Smooth muscle cell (in vitro differentiated cells): Measurements from ENCODE around the gene SEC14L6. TPM values are rescaled to one million over a fixed set of nuclear protein-coding genes. Genes with fewer than 3 reads are reported as not detected.

Experiments used
- DNase-seq: peaks from one replicate; lab custom pipeline; 2025; ENCODE audit not compliant: unreplicated experiment; lab: John Stamatoyannopoulos, UW
- H2AFZ ChIP-seq: fragments of 200-600 bp; sonication (generic); 2 replicates; pipeline ENCODE4 v1.6.0; 2016; ENCODE audit warnings: antibody characterized with exemption, low read depth, mild to moderate bottlenecking
- H3F3A ChIP-seq: fragments of 200-600 bp; sonication (generic); 2 replicates; pipeline ENCODE4 v1.6.0; 2017; ENCODE audit warnings: antibody characterized with exemption, low read depth
- H3K27ac ChIP-seq: fragments of 200-600 bp; sonication (generic); 2 replicates; pipeline ENCODE4 v1.5.1; 2016; ENCODE audit warnings: low read depth, mild to moderate bottlenecking
- H3K27me3 ChIP-seq: fragments of 200-600 bp; sonication (generic); 2 replicates; pipeline ENCODE4 v1.6.1; 2016; ENCODE audit warnings: low read depth, mild to moderate bottlenecking
- H3K36me3 ChIP-seq: fragments of 200-600 bp; sonication (generic); 2 replicates; pipeline ENCODE4 v1.5.1; 2016; ENCODE audit warnings: low read depth
- H3K4me1 ChIP-seq: fragments of 200-600 bp; sonication (generic); 2 replicates; pipeline ENCODE4 v1.5.1; 2016; ENCODE audit warnings: low read depth
- H3K4me2 ChIP-seq: fragments of 200-600 bp; sonication (generic); 2 replicates; pipeline ENCODE4 v1.6.0; 2016; ENCODE audit warnings: mild to moderate bottlenecking
- H3K4me3 ChIP-seq: fragments of 200-600 bp; sonication (generic); 2 replicates; pipeline ENCODE4 v1.5.1; 2016; ENCODE audit warnings: mild to moderate bottlenecking
- H3K79me2 ChIP-seq: fragments of 200-600 bp; sonication (generic); 2 replicates; pipeline ENCODE4 v1.6.0; 2016; ENCODE audit warnings: low read depth, mild to moderate bottlenecking
- H3K9ac ChIP-seq: fragments of 200-600 bp; sonication (generic); 2 replicates; pipeline ENCODE4 v1.6.0; 2016; ENCODE audit warnings: low read depth
- H3K9me3 ChIP-seq: fragments of 200-600 bp; sonication (generic); replicated peaks from 2 replicates; pipeline ENCODE4 v1.5.1; 2016; ENCODE audit warnings: low read depth
- H4K20me1 ChIP-seq: fragments of 200-600 bp; sonication (generic); 2 replicates; pipeline ENCODE4 v1.6.0; 2016; ENCODE audit warnings: low read depth
- WGBS: methylation state at CpG from one replicate; pipeline ENCODE4 v1.1.7; 2016; ENCODE audit warnings: low lambda C conversion rate; 5-methylcytosine and 5-hydroxymethylcytosine counted together
- polyA plus RNA-seq: library from polyadenylated mRNA; unstranded; fragments of >200 nt; fragmentation: Nextera tagmentation; extraction: Ambion mirVana; gene quantifications from 2 replicates; pipeline ENCODE4 v1.2.1, GENCODE V29; 2016
- total RNA-seq: library from RNA; depleted of rRNA; stranded (reverse); fragments of >200 nt; gene quantifications from 2 replicates; pipeline ENCODE4 v1.2.3, GENCODE V29; 2014
- TF ChIP-seq, protein P1 (sequence below): fragments of 200-600 bp; sonication (generic); IDR thresholded peaks from 2 replicates; pipeline ENCODE4 v1.5.1; 2017; ENCODE audit warnings: borderline replicate concordance, mild to moderate bottlenecking, antibody characterized with exemption; ENCODE audit not compliant: insufficient read depth, poor library complexity, severe bottlenecking

SEC14L6 gene
- total and polyA plus RNA-seq, 2 experiments from 2014 or later: 0.09 TPM; not detected in 1

DNA sequence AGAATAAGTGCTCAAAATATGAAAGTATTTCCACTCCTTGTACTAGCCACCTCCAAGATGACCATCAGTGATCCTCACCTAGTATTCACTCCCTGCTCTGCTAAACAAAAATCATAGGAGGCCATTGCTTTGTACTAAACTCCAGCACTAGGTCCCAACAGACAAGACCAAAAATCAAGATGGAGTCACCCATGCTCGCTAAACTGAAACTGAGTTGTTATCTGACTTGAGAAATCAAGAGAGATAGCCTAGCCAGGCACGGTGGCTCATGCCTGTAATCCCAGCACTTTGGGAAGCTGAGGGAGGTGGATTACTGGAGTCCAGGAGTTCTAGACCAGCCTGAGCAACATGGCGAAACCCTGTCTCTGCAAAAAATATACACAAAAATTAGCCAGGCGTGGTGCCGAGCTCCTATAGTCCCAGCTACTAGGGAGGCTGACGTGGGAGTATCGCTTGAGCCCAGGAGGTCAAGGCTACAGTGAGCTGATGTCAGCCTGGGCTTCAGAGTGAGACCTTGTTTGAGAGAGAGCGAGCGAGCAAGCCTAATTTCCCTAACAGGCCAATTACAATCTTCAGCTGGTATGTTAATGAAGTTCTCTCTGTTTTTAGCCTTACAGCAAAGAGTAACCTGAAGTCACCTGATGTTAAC, 9.3 kb downstream of the SEC14L6 start:
- Histone ChIP-seq H3K27ac (no peak overlapping the region), H3K4me2 (no peak overlapping the region), H3K79me2 (no peaks in the 10 kb centered on the region), H3K4me3 (no peak overlapping the region), H2AFZ (no peak overlapping the region), H3K9me3 (no peaks in the 10 kb centered on the region), H3K27me3 (peaks cover 11% of the 10 kb centered on the region), H3K36me3 (no peaks in the 10 kb centered on the region), H3K9ac (no peak overlapping the region), H3K4me1 (peaks cover 5% of the 10 kb centered on the region), H4K20me1 (no peaks in the 10 kb centered on the region), H3F3A (no peaks in the 10 kb centered on the region)
- TF ChIP-seq, protein P1, sequence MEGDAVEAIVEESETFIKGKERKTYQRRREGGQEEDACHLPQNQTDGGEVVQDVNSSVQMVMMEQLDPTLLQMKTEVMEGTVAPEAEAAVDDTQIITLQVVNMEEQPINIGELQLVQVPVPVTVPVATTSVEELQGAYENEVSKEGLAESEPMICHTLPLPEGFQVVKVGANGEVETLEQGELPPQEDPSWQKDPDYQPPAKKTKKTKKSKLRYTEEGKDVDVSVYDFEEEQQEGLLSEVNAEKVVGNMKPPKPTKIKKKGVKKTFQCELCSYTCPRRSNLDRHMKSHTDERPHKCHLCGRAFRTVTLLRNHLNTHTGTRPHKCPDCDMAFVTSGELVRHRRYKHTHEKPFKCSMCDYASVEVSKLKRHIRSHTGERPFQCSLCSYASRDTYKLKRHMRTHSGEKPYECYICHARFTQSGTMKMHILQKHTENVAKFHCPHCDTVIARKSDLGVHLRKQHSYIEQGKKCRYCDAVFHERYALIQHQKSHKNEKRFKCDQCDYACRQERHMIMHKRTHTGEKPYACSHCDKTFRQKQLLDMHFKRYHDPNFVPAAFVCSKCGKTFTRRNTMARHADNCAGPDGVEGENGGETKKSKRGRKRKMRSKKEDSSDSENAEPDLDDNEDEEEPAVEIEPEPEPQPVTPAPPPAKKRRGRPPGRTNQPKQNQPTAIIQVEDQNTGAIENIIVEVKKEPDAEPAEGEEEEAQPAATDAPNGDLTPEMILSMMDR: no peak
- no peak for DNase-seq
- WGBS: 80% methylated on average over 9 of the region's 9 CpGs

DNA sequence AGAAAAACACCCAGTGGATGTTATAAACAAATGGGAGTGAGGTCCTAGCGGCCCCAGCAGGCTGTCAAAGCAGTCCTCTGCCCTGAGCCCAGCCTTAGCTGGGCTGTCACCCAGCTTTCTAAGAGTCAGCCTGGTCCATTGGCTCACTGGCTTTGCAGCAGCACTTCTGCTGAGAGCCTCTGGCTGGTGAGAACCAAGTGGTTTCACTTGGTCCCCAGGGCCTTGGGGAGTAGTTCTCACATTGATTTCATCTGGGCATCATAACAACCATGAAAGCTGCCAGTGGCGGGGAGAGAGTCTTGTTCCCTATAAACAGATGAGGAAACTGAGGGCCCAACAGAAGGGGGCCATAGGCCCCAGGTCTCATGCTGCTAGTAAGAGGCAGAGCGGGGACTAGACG, 11.4 kb downstream of the SEC14L6 start:
- 93% methylated on average over 4 of the region's 4 CpGs for WGBS

DNA sequence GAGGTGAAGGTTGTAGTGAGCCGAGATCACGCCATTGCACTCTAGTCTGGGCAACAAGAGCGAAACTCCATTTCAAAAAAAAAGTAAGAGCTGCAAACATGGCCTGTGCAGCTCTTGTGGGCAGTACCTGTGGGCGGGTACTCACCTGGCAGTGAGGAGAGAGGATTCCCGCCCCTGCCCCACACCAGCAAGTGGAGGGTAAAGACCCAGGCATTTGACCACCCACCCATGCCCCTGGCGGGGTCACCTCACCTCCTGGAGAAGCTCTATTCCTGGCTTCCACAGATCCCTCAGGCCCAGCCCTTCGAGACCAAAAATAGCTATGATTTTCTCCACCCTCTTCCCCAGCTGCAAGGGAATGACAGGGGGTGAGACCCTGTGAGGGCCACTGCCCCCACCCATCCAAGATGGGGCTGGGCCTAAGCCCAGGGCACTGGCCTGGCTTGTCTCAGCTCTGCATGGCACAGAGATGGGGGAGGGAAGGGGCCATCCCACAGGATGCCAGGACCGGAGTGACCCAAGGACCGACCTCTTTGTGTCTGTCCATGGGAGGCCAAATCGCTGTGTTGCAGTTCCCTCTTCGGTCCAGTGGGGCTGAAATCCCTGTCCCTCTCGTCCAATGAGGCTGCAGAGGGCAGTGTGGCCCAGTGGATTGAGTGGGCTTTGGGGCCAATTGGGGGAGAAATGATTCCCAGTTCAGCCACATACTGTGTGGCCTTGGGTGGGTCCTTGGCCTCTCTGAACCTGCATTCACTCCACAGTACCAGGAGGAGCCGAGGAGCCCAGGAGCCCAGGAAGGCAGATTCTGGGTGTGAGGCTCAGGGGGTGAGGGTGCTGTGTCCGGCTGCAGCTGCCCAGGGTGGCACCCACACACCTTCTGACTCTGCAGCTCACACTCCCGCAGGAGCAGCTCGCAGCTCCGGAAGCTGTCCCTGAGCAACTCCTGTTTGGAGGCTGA, 14.6 kb downstream of the SEC14L6 start:
- no peaks in the 10 kb centered on the region for H3F3A ChIP-seq
- H3K36me3 ChIP-seq: no peaks in the 10 kb centered on the region
- WGBS: 90% methylated on average over 17 of the region's 17 CpGs
- no peaks in the 10 kb centered on the region for H3K27me3 ChIP-seq
- TF ChIP-seq, protein P1: no peak
- H3K9me3 ChIP-seq: no peaks in the 10 kb centered on the region
- no peaks in the 10 kb centered on the region for H4K20me1 ChIP-seq
- no peaks in the 10 kb centered on the region for H3K4me1 ChIP-seq
- no peak overlapping the region for H3K4me2 ChIP-seq
- H3K9ac ChIP-seq: no peak overlapping the region
- no peak overlapping the region for H3K4me3 ChIP-seq
- H3K27ac ChIP-seq: no peak overlapping the region
- H2AFZ ChIP-seq: no peak overlapping the region
- H3K79me2 ChIP-seq: no peaks in the 10 kb centered on the region
- DNase-seq: no peak

More for the DNA sequence above, 11.4 kb downstream of the SEC14L6 start:
- no peak overlapping the region for H3K4me2 ChIP-seq
- no peaks in the 10 kb centered on the region for H3K36me3 ChIP-seq
- H3K9me3 ChIP-seq: no peaks in the 10 kb centered on the region
- H3K4me3 ChIP-seq: no peak overlapping the region
- no peak overlapping the region for H2AFZ ChIP-seq
- H3K27me3 ChIP-seq: no peaks in the 10 kb centered on the region
- H4K20me1 ChIP-seq: no peaks in the 10 kb centered on the region
- H3F3A ChIP-seq: no peaks in the 10 kb centered on the region
- TF ChIP-seq, protein P1: no peak
- no peaks in the 10 kb centered on the region for H3K4me1 ChIP-seq
- DNase-seq: no peak
- H3K9ac ChIP-seq: no peak overlapping the region
- no peak overlapping the region for H3K27ac ChIP-seq
- H3K79me2 ChIP-seq: no peaks in the 10 kb centered on the region
